ENCODE measurements around the gene BTNL2. TPM values are rescaled to one million over a fixed set of nuclear protein-coding genes. Genes with fewer than 3 reads are reported as not detected.

Gene BTNL2
- total and polyA plus RNA-seq, 4 experiments from 2014 or later = not detected

- Mint-ChIP-seq H3K27me3 (peaks cover 5 to 11% of the 10 kb centered on the region in 2 donors), H3K4me1 (no peaks in the 10 kb centered on the region), H3K9me3 (peaks cover 0 to 2% (median 0%) of the 10 kb centered on the region in 8 donors), H3K36me3 (no peaks in the 10 kb centered on the region), H3K4me3 (no peak overlapping the region), H3K27ac (no peak overlapping the region)
- Histone ChIP-seq H3K27me3 (ENCODE audit: insufficient read depth, low read length) (peaks cover 4% of the 10 kb centered on the region), H3K4me3 (ENCODE audit: low read length in 2 of 2) (no peak overlapping the region), H3K27ac (ENCODE audit: low read depth, low read length) (no peak overlapping the region), H3K36me3 (ENCODE audit: insufficient read depth, low read length) (no peaks in the 10 kb centered on the region), H3K9me3 (ENCODE audit: control insufficient read depth in 1 of 2, low read length in 2 of 2) (no peaks in the 10 kb centered on the region), H3K4me1 (ENCODE audit: insufficient read depth, low read length) (no peaks in the 10 kb centered on the region)
- intact Hi-C loops (cut with micrococcal nuclease) = loop anchor here (5.0 kb wide), 1 partner anchor 437 kb away; no protein-coding TSS in a partner anchor
- CTCF ChIA-PET (ENCODE audit: partially characterized antibody) = interaction anchor here (0.6 to 3.4 kb wide), 5 partner anchors 16 to 356 kb away, joined by 3 to 26 read pairs (median 4); no protein-coding TSS in a partner anchor
- DNase-seq = no peak
- POLR2A ChIA-PET (ENCODE audit: partially characterized antibody) = no interaction called here
Observed at GRCh38 chr6:32430179-32430578, 23.2 kb upstream of the BTNL2 start.

- Histone ChIP-seq H3K4me3 (ENCODE audit: low read length in 2 of 2) (no peak overlapping the region), H3K36me3 (ENCODE audit: insufficient read depth, low read length) (no peaks in the 10 kb centered on the region), H3K9me3 (ENCODE audit: control insufficient read depth in 1 of 2, low read length in 2 of 2) (no peaks in the 10 kb centered on the region), H3K4me1 (ENCODE audit: insufficient read depth, low read length) (no peaks in the 10 kb centered on the region), H3K27ac (ENCODE audit: low read depth, low read length) (no peak overlapping the region), H3K27me3 (ENCODE audit: insufficient read depth, low read length) (peaks cover 4% of the 10 kb centered on the region)
- Mint-ChIP-seq H3K36me3 (no peaks in the 10 kb centered on the region), H3K4me1 (no peaks in the 10 kb centered on the region), H3K9me3 (peaks cover 0 to 2% (median 0%) of the 10 kb centered on the region in 8 donors), H3K4me3 (no peak overlapping the region), H3K27ac (no peak overlapping the region), H3K27me3 (peaks cover 5 to 11% of the 10 kb centered on the region in 2 donors)
- intact Hi-C loops (cut with micrococcal nuclease) = no loop called here
- ChIA-PET POLR2A (ENCODE audit: partially characterized antibody) (no interaction called here), CTCF (ENCODE audit: partially characterized antibody) (interaction anchor here (1.0 kb wide), 1 partner anchor 264 kb away, joined by 3 read pairs; no protein-coding TSS in a partner anchor)
- DNase-seq = no peak
Observed at GRCh38 chr6:32427934-32428474, 21.0 kb upstream of the BTNL2 start.

- ChIA-PET POLR2A (ENCODE audit: partially characterized antibody) (no interaction called here), CTCF (ENCODE audit: partially characterized antibody) (no interaction called here)
- DNase-seq = no peak
- H3K27me3 Mint-ChIP-seq = peaks cover 7 to 11% of the 10 kb centered on the region in 2 donors
- H3K4me1 ChIP-seq (ENCODE audit: insufficient read depth, low read length) = no peaks in the 10 kb centered on the region
- H3K4me3 ChIP-seq (ENCODE audit: low read length in 2 of 2) = no peak overlapping the region
- no peak overlapping the region for H3K27ac Mint-ChIP-seq
- no peaks in the 10 kb centered on the region for H3K9me3 ChIP-seq (ENCODE audit: control insufficient read depth in 1 of 2, low read length in 2 of 2)
- intact Hi-C loops (cut with micrococcal nuclease) = no loop called here
- H3K27ac ChIP-seq (ENCODE audit: low read depth, low read length) = no peak overlapping the region
- H3K36me3 ChIP-seq (ENCODE audit: insufficient read depth, low read length) = no peaks in the 10 kb centered on the region
- peaks cover 0 to 2% (median 0%) of the 10 kb centered on the region in 8 donors for H3K9me3 Mint-ChIP-seq
- H3K36me3 Mint-ChIP-seq = no peaks in the 10 kb centered on the region
- H3K27me3 ChIP-seq (ENCODE audit: insufficient read depth, low read length) = peaks cover 4% of the 10 kb centered on the region
- no peaks in the 10 kb centered on the region for H3K4me1 Mint-ChIP-seq
- no peak overlapping the region for H3K4me3 Mint-ChIP-seq
Observed at GRCh38 chr6:32427218-32427617, 20.2 kb upstream of the BTNL2 start.

- Mint-ChIP-seq H3K4me3 (no peak overlapping the region), H3K36me3 (no peaks in the 10 kb centered on the region), H3K27me3 (peaks cover 13 to 16% of the 10 kb centered on the region in 2 donors), H3K4me1 (no peaks in the 10 kb centered on the region), H3K27ac (no peak overlapping the region), H3K9me3 (peaks cover 0 to 2% (median 0%) of the 10 kb centered on the region in 8 donors)
- Histone ChIP-seq H3K9me3 (ENCODE audit: control insufficient read depth in 1 of 2, low read length in 2 of 2) (no peaks in the 10 kb centered on the region), H3K4me1 (ENCODE audit: insufficient read depth, low read length) (no peaks in the 10 kb centered on the region), H3K4me3 (ENCODE audit: low read length in 2 of 2) (no peak overlapping the region), H3K36me3 (ENCODE audit: insufficient read depth, low read length) (no peaks in the 10 kb centered on the region), H3K27ac (ENCODE audit: low read depth, low read length) (no peak overlapping the region), H3K27me3 (ENCODE audit: insufficient read depth, low read length) (peaks cover 4% of the 10 kb centered on the region)
- intact Hi-C loops (cut with micrococcal nuclease) = no loop called here
- no peak for DNase-seq
- ChIA-PET CTCF (ENCODE audit: partially characterized antibody) (interaction anchor here (0.8 kb wide), 1 partner anchor 266 kb away, joined by 3 read pairs; no protein-coding TSS in a partner anchor), POLR2A (ENCODE audit: partially characterized antibody) (no interaction called here)
Observed at GRCh38 chr6:32426338-32426737, 19.4 kb upstream of the BTNL2 start.

- no peak overlapping the region for H3K4me3 Mint-ChIP-seq
- H3K4me1 Mint-ChIP-seq = no peaks in the 10 kb centered on the region
- no peaks in the 10 kb centered on the region for H3K27me3 ChIP-seq (ENCODE audit: insufficient read depth, low read length)
- no peaks in the 10 kb centered on the region for H3K9me3 Mint-ChIP-seq
- no peaks in the 10 kb centered on the region for H3K4me1 ChIP-seq (ENCODE audit: insufficient read depth, low read length)
- intact Hi-C loops (cut with micrococcal nuclease) = no loop called here
- H3K36me3 Mint-ChIP-seq = no peaks in the 10 kb centered on the region
- ChIA-PET POLR2A (ENCODE audit: partially characterized antibody) (no interaction called here), CTCF (ENCODE audit: partially characterized antibody) (interaction anchor here (1.3 to 4.3 kb wide), 4 partner anchors 11 to 373 kb away, joined by 3 to 19 read pairs (median 5); no protein-coding TSS in a partner anchor)
- H3K27ac Mint-ChIP-seq = no peak overlapping the region
- no peak for DNase-seq
- no peak overlapping the region for H3K4me3 ChIP-seq (ENCODE audit: low read length in 2 of 2)
- no peaks in the 10 kb centered on the region for H3K36me3 ChIP-seq (ENCODE audit: insufficient read depth, low read length)
- H3K9me3 ChIP-seq (ENCODE audit: control insufficient read depth in 1 of 2, low read length in 2 of 2) = no peaks in the 10 kb centered on the region
- H3K27me3 Mint-ChIP-seq = peaks cover 17 to 18% of the 10 kb centered on the region in 2 donors
- H3K27ac ChIP-seq (ENCODE audit: low read depth, low read length) = no peak overlapping the region
Observed at GRCh38 chr6:32424589-32425300, 17.8 kb upstream of the BTNL2 start.

- intact Hi-C loops (cut with micrococcal nuclease) = loop anchor here (10.0 kb wide), 1 partner anchor 209 kb away; no protein-coding TSS in a partner anchor
- POLR2A ChIA-PET (ENCODE audit: partially characterized antibody) = no interaction called here
- H3K4me1 ChIP-seq (ENCODE audit: insufficient read depth, low read length) = peaks cover 3% of the 10 kb centered on the region
- H3K36me3 ChIP-seq (ENCODE audit: insufficient read depth, low read length) = no peaks in the 10 kb centered on the region
- H3K9me3 ChIP-seq (ENCODE audit: control insufficient read depth in 1 of 2, low read length in 2 of 2) = no peaks in the 10 kb centered on the region
- H3K4me3 ChIP-seq (ENCODE audit: low read length in 2 of 2) = no peak overlapping the region
- Mint-ChIP-seq H3K9me3 (no peaks in the 10 kb centered on the region), H3K27ac (no peak overlapping the region), H3K36me3 (no peaks in the 10 kb centered on the region), H3K4me3 (no peak overlapping the region), H3K27me3 (peaks cover 32 to 45% of the 10 kb centered on the region in 2 donors), H3K4me1 (peaks cover 5 to 12% (median 8%) of the 10 kb centered on the region in 4 donors)
- H3K27me3 ChIP-seq (ENCODE audit: insufficient read depth, low read length) = peaks cover 16% of the 10 kb centered on the region
- no peak overlapping the region for H3K27ac ChIP-seq (ENCODE audit: low read depth, low read length)
- DNase-seq = no peak
- CTCF ChIA-PET (ENCODE audit: partially characterized antibody) = interaction anchor here (1.0 to 7.0 kb wide), 4 partner anchors 276 to 405 kb away, joined by 3 to 109 read pairs (median 10); no protein-coding TSS in a partner anchor
Observed at GRCh38 chr6:32416036-32416435, 9.1 kb upstream of the BTNL2 start.

- H3K4me3 ChIP-seq (ENCODE audit: low read length in 2 of 2) = no peak overlapping the region
- peak overlapping the region in 1 of 8 donors; percentile 39 for H3K4me3 Mint-ChIP-seq
Observed at GRCh38 chr6:32415521-32416019, 8.6 kb upstream of the BTNL2 start.

More at GRCh38 chr6:32415521-32416019, 8.6 kb upstream of the BTNL2 start:
- Mint-ChIP-seq H3K27me3 (peaks cover 35 to 45% of the 10 kb centered on the region in 2 donors), H3K4me1 (peaks cover 5 to 12% (median 8%) of the 10 kb centered on the region in 4 donors), H3K27ac (no peak overlapping the region), H3K36me3 (no peaks in the 10 kb centered on the region), H3K9me3 (no peaks in the 10 kb centered on the region)
- POLR2A ChIA-PET (ENCODE audit: partially characterized antibody) = no interaction called here
- intact Hi-C loops (cut with micrococcal nuclease) = loop anchor here (2.0 to 10.0 kb wide), 2 partner anchors 209 to 277 kb away; no protein-coding TSS in a partner anchor
- Histone ChIP-seq H3K27ac (ENCODE audit: low read depth, low read length) (no peak overlapping the region), H3K36me3 (ENCODE audit: insufficient read depth, low read length) (no peaks in the 10 kb centered on the region), H3K27me3 (ENCODE audit: insufficient read depth, low read length) (peaks cover 16% of the 10 kb centered on the region), H3K9me3 (ENCODE audit: control insufficient read depth in 1 of 2, low read length in 2 of 2) (no peaks in the 10 kb centered on the region), H3K4me1 (ENCODE audit: insufficient read depth, low read length) (peaks cover 3% of the 10 kb centered on the region)
- peak; percentile 48 to 76 (median 65) for DNase-seq
- CTCF ChIA-PET (ENCODE audit: partially characterized antibody) = interaction anchor here (1.0 to 7.8 kb wide), 9 partner anchors 8 to 378 kb away, joined by 4 to 109 read pairs (median 19); no protein-coding TSS in a partner anchor
